GM12801 (cell line): Measurements from ENCODE around the gene INO80D.

ENCODE experiments used
- TF ChIP-seq, protein P1 (sequence below): IDR thresholded peaks from one replicate; pipeline ENCODE4 v1.5.1; 2011; ENCODE audit warnings: control low read depth; ENCODE audit not compliant: insufficient read length; ENCODE audit errors: extremely low read depth

The INO80D gene

DNA sequence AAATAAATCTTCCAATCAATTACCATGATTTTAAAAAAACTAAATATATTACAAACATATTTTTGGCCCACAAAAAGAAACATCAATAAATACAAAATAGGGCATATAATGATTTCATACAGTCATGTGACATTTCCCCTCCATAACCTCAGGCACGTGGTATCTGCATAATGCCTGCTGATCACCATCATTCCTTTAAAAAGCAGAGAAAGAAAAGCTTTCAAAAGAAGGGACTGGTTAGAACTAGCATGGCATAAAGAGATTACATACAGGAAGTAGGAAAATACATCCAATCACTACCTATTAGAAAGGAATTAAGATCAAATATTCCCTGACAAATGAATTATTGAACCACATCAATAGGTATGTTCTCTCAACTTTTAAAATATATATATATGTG is 83.5 kb downstream of the INO80D start:
- TF ChIP-seq, protein P1, sequence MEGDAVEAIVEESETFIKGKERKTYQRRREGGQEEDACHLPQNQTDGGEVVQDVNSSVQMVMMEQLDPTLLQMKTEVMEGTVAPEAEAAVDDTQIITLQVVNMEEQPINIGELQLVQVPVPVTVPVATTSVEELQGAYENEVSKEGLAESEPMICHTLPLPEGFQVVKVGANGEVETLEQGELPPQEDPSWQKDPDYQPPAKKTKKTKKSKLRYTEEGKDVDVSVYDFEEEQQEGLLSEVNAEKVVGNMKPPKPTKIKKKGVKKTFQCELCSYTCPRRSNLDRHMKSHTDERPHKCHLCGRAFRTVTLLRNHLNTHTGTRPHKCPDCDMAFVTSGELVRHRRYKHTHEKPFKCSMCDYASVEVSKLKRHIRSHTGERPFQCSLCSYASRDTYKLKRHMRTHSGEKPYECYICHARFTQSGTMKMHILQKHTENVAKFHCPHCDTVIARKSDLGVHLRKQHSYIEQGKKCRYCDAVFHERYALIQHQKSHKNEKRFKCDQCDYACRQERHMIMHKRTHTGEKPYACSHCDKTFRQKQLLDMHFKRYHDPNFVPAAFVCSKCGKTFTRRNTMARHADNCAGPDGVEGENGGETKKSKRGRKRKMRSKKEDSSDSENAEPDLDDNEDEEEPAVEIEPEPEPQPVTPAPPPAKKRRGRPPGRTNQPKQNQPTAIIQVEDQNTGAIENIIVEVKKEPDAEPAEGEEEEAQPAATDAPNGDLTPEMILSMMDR = no peak

DNA sequence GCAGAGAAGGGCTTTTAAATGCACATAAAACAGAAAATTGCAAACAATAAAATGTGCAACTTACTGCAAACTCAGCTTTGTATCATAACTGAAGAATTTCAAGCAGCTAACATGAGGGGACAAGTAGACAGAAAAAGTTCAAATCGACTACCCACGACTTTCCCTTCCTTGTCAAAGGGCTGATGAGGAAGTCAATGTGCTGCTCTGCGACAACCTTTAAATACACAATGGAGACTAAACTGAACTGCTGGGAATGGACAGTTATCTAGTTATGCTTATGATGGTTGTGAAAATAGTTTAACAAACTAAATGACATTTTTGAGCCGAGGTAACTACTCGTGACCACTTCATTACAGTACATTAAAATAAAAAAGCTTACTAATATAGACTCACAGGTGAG is 84.1 kb downstream of the INO80D start:
- TF ChIP-seq, protein P1 = no peak

DNA sequence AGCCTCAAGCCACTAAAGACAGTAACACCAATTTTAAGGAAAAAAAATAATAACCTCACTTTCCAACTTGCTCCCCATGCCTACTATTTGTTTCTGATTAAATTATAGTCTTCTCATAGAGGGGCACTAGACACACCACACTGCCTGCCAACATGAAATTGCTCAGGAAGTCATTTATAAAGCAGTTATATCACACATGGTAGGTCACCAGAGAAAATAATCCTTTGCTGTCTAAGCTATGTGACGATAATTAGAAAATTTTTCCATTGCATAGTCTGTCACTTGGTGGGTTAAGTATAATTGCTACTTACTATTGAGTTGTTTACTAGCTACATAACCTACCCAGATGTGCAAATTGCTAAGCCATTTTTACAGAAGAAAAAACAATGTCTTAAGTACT is 85.2 kb downstream of the INO80D start:
- TF ChIP-seq, protein P1 = no peak

DNA sequence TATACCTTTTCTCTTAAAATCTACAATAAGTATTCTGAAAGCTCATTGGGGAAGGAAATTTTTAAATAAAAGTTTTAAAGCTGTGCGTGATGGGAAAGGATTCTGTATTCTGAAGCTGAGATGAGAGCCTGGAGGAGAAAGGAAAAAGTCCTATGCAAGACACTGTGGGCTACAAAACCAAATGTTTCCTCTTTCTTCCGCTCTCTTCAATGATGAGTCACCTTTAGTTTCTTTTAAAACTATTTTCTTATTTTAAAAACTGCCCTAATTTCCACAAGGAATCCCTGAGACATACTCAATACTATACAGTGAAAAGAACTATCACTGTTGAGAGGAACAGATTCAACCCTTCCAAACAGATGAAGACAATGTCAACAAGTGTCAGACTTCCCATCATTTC is 87.4 kb downstream of the INO80D start:
- TF ChIP-seq, protein P1 = no peak

DNA sequence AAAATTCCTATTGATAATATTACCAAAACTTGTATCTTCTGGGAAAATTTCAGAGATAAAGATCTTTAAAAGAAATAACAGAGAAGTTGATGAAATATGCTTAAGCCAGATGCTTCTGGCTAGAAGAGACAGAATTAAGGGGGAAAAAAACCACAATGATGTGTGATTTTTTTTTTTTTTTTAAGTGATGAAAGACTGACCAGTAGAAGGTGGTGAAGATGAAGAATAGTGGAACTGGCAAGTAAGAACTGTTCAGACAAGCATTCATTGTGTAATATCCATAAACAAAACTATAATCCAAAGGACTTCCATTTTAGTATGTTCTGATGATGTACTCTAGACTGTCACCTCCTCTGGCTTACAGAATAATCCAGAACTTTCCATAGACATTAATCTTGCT is 89.8 kb downstream of the INO80D start:
- TF ChIP-seq, protein P1 = no peak

DNA sequence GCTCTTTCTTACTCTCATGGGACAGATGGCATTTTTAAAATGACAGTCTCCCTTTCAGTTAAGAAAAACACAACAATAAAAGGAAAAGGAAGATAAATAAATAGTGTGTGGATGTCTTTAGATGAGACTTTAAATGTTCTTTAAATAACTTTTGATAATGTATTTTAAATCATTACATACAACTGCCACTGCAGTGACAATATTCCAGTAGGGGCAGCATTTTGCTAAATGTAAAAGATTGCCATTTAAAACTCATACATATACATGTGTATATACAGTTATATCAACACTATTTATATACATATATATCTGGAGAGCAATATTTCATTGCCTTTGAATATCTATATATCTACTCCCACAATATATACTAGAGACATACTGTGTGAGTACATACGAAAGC is 90.7 kb downstream of the INO80D start:
- TF ChIP-seq, protein P1 = no peak

GRCh38 chr2:205994344-205994743 is 91.6 kb downstream of the INO80D start:
- TF ChIP-seq, protein P1 = no peak

GRCh38 chr2:205990104-205990503 is 95.9 kb downstream of the INO80D start:
- TF ChIP-seq, protein P1 = no peak
